ENCODE results near the gene FLRT3.

FLRT3 gene

GRCh38 chr20:14337400-14338171, at the start of gene FLRT3:
FLRT3 (minus strand) TSS chr20:14337612; CDS start chr20:14327506, 10,106 bp downstream.
- no peak for DNase-seq

- DNase-seq, result no peak
Measured at GRCh38 chr20:14386726-14387125, 49.3 kb upstream of the FLRT3 start.

GRCh38 chr20:14385176-14385740, 47.8 kb upstream of the FLRT3 start:
- DNase-seq, result no peak

- DNase-seq, result no peak
Measured at GRCh38 chr20:14384416-14385175, 47.2 kb upstream of the FLRT3 start.

GRCh38 chr20:14383335-14383734, 45.9 kb upstream of the FLRT3 start:
- DNase-seq, result no peak

- DNase-seq, result no peak
Measured at GRCh38 chr20:14378326-14378725, 40.9 kb upstream of the FLRT3 start.

- DNase-seq, result no peak
Measured at GRCh38 chr20:14375416-14375985, 38.1 kb upstream of the FLRT3 start.

GRCh38 chr20:14374196-14374595, 36.8 kb upstream of the FLRT3 start:
- DNase-seq, result no peak

GRCh38 chr20:14361509-14362345, 24.3 kb upstream of the FLRT3 start:
- DNase-seq, result no peak

GRCh38 chr20:14360416-14360815, 23.0 kb upstream of the FLRT3 start:
- DNase-seq, result no peak

GRCh38 chr20:14355791-14356190, 18.4 kb upstream of the FLRT3 start:
- DNase-seq, result no peak

- DNase-seq, result no peak
Measured at GRCh38 chr20:14344746-14345145, 7.3 kb upstream of the FLRT3 start.

- no peak for DNase-seq
Measured at GRCh38 chr20:14343491-14344065, 6.2 kb upstream of the FLRT3 start.

- DNase-seq, result no peak
Measured at GRCh38 chr20:14342918-14343317, 5.5 kb upstream of the FLRT3 start.

GRCh38 chr20:14341801-14342200, 4.4 kb upstream of the FLRT3 start:
- DNase-seq, result no peak

GRCh38 chr20:14336686-14337085, 726 bp downstream of the FLRT3 start:
- no peak for DNase-seq

GRCh38 chr20:14335052-14335451, 2.4 kb downstream of the FLRT3 start:
- no peak for DNase-seq

GRCh38 chr20:14334306-14334930, 3.0 kb downstream of the FLRT3 start:
- DNase-seq, result no peak

- DNase-seq, result no peak
Measured at GRCh38 chr20:14333721-14334120, 3.7 kb downstream of the FLRT3 start.

GRCh38 chr20:14332866-14333265, 4.5 kb downstream of the FLRT3 start:
- DNase-seq, result no peak

GRCh38 chr20:14331646-14332045, 5.8 kb downstream of the FLRT3 start:
- no peak for DNase-seq

GRCh38 chr20:14319704-14320103, 17.7 kb downstream of the FLRT3 start:
- DNase-seq, result no peak

Data from DMS79 (cell line).